HG03045 (cell line): ENCODE results near the gene INSR.
A peak's percentile ranks its signal among the peaks of the same experiment; 100 is the strongest.
"Not testable (repeated sequence)": the region's sequence is repeated elsewhere in the genome, so short reads cannot be mapped to it uniquely, and the experiment has no call there.

Source experiments
- ATAC-seq: cut with Tn5 transposase; IDR thresholded peaks from one replicate; pipeline ENCODE4 v1.9.1; 2021; ENCODE audit warnings: mild to moderate bottlenecking, moderate library complexity; ENCODE audit not compliant: unreplicated experiment

INSR gene

GRCh38 chr19:7104747-7105447 is 189.3 kb downstream of the INSR start:
- no peak for ATAC-seq

- no peak for ATAC-seq
Observed at GRCh38 chr19:7101498-7102253, 192.5 kb downstream of the INSR start.

- no peak for ATAC-seq
Observed at GRCh38 chr19:7099597-7099921, 194.7 kb downstream of the INSR start.

- peak; percentile 80 for ATAC-seq
Observed at GRCh38 chr19:7098701-7099596, 195.3 kb downstream of the INSR start.

- ATAC-seq: no peak
Observed at GRCh38 chr19:7098096-7098495, 196.1 kb downstream of the INSR start.

GRCh38 chr19:7088999-7089398 is 205.2 kb downstream of the INSR start:
- ATAC-seq: no peak

- no peak for ATAC-seq
Observed at GRCh38 chr19:7083076-7083956, 210.9 kb downstream of the INSR start.

GRCh38 chr19:7078008-7078407 is 216.2 kb downstream of the INSR start:
- ATAC-seq: no peak

- ATAC-seq: no peak
Observed at GRCh38 chr19:7076151-7076550, 218.1 kb downstream of the INSR start.

- ATAC-seq: no peak
Observed at GRCh38 chr19:7074705-7075282, 219.4 kb downstream of the INSR start.

- ATAC-seq: no peak
Observed at GRCh38 chr19:7072541-7072940, 221.7 kb downstream of the INSR start.

- ATAC-seq: no peak
Observed at GRCh38 chr19:7069904-7070226, 224.3 kb downstream of the INSR start.

- peak; percentile 95 for ATAC-seq
Observed at GRCh38 chr19:7069042-7069903, 224.9 kb downstream of the INSR start, which contains the start of gene ZNF557. Gene ZNF557 (plus strand): TSS chr19:7069703. CDS start chr19:7075075, 5,372 bp downstream.

GRCh38 chr19:7068599-7068998 is 225.6 kb downstream of the INSR start:
- no peak for ATAC-seq

GRCh38 chr19:7067716-7068115 is 226.5 kb downstream of the INSR start:
- ATAC-seq: no peak

- ATAC-seq: not testable (repeated sequence)
Observed at GRCh38 chr19:7067122-7067521, 227.1 kb downstream of the INSR start.

GRCh38 chr19:7063764-7064418 is 230.3 kb downstream of the INSR start:
- ATAC-seq: no peak

GRCh38 chr19:7063339-7063738 is 230.9 kb downstream of the INSR start:
- ATAC-seq: no peak
